Endometrial microvascular endothelial cells (primary cell): ENCODE data around the gene EXOC6B. TPM values are rescaled to one million over a fixed set of nuclear protein-coding genes. Genes with fewer than 3 reads are reported as not detected.

Source experiments
- in situ Hi-C: cut with HindIII; loops from 2 replicates; pipeline ENCODE4 v1.10.0; 2017; ENCODE audit warnings: low sequenced_read_pairs, low pct_unique_long_range_greater_than_20kb; ENCODE audit errors: inconsistent ontology term
- total RNA-seq: library from RNA; depleted of rRNA; stranded (reverse); fragments of >200 nt; gene quantifications from one replicate; pipeline ENCODE4 v1.2.3, GENCODE V29; 2015; ENCODE audit errors: inconsistent ontology term

The EXOC6B gene
- total RNA-seq, 1 donor from 2014 or later = 32.3 TPM

DNA sequence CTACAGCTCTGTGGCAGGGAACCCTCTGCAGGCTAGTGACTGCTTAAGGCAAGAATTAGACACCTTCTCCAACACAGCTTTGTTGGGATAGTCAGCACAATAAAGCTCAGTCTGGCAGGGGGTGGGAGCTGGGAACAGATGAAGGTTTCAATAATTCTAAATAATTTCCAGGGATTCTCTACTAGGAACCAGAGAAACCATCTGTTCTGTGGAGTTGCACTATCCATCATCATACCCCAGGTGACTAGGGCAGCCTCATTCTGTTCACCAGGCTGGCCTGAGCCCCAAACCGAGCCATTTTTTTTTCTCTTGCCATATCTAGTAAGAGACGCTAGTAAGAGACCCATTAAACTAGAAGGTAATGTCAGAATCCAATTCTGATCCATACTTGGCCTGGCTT, 642.4 kb downstream of the EXOC6B start:
- in situ Hi-C loops = no loop called here

DNA sequence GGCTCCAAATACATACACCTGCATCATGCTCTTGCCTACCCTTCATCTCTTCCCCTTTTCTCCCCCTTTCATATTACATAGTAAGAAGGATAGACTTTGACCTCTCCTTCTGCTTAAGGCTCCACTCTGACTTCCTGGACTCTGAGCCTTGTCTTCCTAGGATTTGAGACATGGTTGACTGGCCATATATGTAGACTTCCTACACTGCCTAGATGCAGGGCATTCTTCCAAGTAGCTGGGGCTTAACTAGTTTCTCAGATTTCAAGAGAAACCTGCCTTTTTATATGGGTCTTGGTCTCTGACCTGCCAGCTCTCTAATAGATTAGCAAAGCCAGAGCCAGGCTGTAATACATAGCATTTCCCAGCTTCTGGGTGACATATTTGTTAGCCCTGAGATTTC, 642.8 kb downstream of the EXOC6B start:
- in situ Hi-C loops = no loop called here

DNA sequence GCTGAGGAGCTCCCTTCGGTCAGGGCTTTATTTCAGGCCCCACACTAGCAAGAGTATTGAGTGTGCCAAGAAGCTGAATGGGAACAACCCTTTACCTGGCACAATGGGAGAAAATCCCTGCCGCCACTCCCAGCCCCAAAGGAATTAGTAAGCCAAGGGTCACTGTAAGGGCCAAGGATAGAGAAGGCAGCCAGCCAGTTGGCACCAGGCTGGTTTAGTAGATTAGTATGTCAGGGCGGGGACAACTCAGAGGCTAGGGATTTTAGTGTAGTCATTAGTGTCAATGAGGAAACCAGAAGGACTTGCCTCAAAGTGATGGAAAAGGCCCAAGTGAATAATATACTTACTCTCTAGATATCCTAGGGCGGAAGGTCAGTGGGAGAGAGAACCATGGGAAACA, 643.3 kb downstream of the EXOC6B start:
- in situ Hi-C loops = no loop called here

DNA sequence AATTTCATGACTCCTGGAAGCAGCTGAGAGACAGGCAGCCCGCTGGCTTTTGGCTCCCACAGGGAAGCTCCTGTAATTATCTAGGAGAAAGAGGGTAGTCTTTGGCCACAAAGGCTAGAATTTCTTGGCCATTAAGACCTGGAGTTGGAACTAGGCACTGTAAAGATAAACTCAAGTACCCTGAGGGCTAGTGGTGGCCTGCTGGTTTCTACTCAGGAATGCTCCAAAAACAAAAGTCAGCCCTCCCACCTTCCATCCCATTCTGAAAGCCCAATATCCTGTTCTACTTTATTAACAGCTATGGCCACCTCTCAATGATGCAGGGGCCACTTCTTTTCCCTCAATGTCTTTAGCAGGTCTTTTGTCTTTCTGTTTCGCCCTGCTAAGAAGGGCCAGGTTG, 644.2 kb downstream of the EXOC6B start:
- in situ Hi-C loops = no loop called here

DNA sequence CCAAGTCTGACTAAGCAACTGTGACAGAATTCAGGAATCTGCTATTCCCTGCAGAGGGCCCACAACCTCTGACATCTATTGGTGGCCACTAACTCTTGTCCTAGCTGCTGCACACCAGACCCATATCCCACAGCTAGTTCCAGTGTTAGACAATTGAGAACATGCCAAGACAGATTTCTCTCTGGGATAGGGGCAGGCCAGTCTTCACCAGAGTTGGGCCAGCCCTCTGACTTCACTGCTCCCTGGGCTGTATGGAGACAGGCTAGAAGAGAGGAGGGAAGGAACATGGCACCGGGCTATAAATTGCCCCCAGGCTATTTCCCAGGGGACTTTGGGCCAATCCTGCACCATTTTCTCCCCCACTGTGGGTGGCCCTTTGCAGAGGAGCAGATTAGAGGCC, 645.5 kb downstream of the EXOC6B start:
- in situ Hi-C loops = no loop called here

DNA sequence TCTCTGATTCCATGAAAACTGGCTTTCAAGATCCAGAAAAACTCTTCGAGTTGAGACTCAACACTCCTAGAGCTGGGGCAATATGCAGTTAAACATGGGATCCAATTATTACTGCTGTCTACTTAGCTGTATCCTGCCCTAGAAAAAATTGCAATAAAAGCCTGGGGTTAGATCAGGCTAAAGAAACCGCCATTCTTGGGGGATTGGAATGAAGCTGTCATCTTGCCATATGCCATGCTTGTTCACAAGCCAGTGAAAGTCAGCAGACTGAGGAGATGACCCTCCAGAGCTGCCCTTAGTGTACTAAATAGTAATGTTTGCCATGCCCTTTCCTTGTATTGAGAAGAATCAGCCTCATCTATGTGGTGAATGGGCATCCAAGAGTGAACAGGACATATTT, 647.3 kb downstream of the EXOC6B start:
- in situ Hi-C loops = no loop called here

DNA sequence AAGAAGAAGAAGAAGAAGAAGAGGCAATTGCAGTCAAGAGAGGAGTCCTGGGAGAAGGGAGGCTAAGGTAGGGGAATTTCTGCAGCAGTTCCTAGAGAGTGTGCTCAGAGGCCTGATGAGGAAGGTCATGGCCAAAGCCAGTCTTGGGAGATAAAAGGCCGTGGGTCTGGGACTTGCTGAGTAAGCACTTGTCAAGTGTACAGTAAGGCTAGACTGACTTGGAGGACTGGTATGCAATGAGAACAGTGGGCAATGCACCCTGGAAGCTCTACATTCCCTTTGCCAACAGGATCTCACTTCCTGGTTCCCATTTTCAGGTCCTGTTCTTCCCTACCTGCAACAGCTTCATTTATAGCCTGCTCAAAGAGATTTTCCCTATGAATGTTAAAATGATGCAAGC, 649.6 kb downstream of the EXOC6B start:
- in situ Hi-C loops = no loop called here

DNA sequence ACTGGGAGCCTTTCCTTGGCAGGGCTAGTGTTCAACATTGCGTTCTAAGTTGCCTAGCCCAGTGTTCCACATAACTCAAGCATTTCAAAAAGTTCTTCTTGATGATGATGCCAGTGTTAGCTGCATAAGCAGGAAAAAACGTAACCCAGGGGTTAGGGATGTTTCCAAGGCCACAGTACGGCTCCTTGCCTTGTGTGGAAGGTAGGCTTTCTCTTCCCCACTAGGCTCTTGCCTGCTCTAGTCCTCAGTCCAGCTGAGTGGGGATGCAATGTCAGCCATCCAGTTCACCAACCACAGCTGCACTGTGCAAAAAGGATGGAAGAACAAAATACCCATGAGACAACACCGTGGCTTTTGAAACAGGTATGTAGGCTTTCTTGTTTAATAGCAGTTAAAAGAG, 650.2 kb downstream of the EXOC6B start:
- in situ Hi-C loops = no loop called here

DNA sequence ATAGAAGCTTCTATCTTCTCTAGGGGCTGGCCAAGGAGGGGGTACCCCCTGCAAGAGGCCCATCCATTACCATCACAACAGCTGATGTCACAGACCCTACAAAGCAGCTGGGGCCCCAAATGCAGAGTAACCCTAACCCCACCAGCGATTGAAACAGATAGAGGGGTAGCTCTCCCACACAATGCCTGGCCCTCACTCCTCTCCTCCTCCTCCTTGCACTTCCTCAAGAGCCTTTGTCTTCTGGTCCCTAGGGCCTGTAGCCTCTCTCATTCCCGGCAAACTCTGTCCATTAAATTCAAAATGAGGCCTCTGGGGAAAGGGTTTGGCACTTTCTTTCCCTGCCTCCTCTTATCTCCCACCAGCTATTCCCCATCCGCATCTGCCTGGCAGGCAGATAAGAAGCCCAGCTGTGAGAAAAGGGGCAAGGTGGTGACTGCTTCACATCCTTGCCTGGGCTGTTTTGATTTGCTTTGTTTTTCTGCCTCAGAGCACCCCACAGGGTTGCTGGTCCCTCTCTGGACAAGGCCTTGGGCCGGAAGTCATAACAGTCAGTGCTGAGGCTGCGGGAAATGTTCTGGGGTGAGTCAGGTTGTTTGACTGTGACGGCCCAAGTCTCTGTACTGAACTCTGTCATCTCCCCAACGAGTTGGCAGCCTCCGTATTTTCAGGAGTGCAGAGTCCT, 652.1 kb downstream of the EXOC6B start:
- in situ Hi-C loops = no loop called here

DNA sequence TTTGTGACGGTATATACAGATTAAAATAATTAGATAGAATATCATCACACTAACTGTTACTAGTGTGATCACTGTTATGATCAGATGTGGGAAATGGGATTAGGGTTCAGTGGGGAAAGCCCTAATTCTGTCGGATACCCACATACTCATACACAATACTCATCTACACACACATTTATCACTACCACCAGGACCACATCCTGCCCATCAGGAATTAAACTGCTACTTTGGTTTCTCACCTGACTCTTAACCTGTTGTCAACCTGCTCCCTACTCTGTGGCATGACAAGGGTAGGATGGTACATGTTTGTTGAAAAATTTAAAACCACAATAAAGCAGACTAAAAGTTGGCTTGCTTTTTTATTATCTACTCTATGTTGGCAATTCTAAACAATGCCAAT, 653.4 kb downstream of the EXOC6B start:
- in situ Hi-C loops = no loop called here

DNA sequence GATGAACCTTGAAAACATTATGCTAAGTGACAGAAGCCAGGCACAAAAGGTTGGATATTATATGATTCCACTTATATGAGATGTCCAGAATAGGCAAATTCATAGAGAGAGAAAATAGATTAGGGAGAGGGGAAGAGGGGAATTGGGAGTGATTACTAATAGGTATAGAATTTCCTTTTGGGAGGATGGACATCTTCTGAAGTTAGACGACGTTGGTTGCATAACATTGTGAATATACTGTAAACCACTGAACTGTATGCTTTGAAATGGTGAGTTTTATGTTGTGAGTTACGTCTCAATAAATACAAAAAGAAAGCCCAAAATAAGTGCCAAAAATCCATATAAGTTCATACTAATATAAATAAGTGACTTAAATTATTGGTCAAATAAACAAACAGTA, 659.6 kb downstream of the EXOC6B start:
- in situ Hi-C loops = no loop called here

DNA sequence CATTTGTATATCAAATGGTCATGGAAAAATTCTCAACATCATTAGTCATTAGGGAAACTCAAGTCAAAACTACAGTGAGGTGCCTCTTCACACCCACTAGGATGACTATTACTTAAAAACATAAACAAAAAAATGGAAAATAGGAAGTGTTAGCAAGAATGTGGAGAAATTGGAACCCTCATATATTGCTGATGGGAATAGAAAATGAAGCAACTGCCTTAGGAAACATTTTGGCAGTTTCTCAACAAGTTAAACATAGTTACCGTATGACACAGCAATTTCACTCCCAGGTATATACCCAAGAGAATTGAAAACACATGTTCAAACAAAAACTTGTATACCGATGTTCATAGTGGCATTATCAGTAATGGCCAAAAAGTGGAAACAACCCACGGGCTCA, 660.0 kb downstream of the EXOC6B start:
- in situ Hi-C loops = no loop called here

DNA sequence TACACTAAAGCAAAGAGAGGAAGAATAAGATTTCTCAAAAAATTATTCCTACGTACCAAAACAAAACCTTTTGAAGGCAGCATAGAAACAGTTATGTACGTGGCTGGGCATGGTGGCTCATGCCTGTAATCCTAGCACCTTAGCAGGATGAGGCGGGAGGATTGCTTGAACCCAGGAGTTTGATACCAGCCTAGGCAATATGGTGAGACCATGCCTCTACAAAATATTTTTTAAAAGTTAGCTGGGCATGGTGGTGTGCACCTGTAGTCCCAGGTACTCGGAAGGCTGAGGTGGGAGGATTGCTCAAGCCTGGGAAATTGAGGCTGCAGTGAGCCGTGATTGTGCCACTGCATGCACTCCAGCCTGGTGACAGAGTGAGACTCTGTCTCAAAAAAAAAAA, 663.3 kb downstream of the EXOC6B start:
- in situ Hi-C loops = no loop called here

DNA sequence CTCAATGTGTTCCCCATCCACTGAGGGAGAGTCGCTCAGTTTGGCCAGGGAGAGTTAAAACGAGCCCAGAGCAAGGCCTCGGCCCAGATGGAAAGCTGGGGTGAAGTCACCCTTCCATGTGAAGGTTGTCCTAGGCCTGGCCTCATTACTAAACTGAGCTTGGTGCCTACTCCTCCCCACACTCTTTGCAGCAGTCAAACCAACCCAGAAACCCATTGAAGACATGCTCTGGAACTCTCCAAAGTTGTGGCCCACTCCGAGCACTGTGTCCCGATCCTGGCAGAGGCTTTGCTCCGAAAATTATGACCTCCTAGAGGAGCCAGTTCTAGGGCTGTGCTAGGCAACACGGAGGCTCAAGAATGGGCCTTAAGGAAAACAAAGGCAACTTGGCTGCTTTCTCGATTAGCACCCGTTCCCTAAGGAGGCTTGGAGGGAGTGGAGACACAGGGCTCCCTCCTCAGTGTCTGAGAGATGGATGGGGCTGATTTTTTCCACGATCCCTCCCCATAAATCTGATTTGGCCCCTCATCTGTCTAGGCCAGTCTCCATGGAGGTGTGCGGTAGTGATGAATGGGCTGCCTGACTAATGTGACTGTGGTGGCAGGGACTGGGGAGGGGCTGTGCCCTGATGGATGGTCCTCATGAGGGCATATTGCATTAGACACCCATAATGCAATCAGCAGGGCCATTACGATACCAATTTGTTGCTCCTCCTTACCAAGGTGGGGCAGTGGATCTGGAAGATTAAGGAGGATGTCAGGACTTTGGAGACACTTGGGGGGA, 666.4 kb downstream of the EXOC6B start:
- in situ Hi-C loops = no loop called here

DNA sequence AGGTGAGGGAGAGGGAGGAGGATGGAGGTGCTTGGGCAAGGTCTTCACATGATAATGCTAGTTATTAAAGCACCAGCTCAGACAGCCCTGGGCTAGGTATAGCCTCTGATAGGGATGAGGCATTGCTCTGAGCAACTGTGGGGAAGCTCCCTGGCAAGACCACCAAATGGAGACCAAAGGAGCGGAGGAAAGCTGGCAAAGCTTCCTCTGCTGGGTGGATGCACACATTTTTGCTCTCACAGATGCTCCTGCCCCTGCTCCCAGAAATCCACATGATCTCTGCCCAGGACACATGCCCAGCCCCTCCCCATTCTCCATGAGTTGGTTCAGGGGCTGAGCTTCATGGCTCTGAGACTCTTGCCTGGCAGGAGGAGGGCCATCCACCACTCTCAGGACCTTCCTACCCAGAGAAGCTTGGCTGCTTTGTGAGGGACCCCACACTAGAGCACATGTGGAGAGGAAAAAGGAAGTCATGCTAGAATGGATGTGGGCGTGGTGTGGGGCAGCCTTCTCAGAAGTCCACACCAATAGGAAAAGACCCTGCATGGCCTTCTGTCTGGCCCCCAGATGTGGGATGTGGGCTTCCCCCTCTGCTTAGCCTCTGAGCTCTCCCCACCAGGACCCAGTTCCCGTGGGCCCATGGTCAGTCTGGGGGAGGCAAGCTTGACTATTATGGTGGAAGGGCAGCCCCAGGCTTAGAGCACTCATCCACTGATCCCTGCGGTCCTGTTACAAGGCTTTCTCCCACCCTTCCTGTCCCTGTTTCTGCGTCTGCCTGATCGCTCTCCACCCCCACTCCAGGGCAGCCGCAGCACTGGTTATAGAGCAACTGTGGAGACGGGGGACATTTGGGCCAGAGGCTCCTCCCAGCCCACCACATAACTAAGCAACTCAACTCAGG, 667.7 kb downstream of the EXOC6B start:
- in situ Hi-C loops = no loop called here

DNA sequence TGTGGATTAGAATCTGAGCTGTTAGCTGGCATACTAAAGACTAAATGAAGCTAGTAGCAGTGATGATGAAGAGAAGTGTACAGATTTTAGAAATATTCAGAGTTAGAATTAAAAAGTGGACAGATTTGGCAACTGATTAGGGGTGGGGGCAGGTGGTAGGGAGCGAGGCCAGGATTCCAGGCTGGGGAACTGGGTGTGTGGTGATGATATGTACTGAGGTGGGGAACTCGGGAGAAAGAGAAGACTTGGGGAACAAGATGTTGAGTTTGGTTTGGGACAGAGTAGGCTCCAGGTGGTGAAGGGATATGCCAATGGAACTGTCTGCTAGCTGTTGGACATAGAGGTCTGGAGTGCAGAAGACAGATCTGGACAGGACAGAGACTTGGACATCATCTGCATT, 669.0 kb downstream of the EXOC6B start:
- in situ Hi-C loops = no loop called here

DNA sequence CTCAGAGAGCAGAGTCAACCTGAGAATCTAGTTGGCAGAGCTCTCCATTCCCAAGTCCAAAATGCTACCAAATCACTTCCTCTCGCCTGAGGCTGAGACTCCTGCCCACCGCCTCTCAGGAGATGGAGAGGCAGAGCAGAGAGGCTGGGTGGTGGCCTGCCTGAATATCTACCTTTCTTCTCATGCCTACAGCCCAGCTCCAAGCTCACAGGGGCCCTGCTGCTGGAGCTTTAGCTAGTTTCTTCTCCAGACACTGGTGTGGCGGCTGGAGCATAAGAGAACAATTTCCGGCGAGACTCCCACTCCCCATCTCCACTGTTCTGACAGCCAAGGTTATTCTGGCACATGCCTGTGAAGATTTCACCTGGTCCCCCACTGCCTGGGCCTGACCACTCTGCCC, 670.1 kb downstream of the EXOC6B start:
- in situ Hi-C loops = no loop called here

DNA sequence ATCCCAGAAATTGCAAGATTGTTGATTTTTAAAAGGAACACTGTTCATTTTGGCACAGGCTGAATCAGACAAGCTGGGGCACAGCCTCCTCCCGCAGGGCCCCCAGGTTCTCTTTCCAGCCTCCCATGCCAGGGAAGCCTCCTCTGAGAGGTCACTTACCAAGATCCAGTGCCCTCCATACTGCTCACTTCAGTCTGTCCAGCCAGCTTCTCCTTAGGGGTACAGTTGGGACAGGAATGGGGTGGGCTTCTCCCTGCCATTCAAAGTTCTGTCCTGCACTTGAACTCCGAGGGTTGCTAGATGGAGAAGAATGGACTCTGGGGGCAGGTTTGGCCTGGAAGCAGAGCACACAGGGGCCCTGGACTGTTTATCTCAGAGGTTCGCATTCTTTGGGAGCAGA, 670.7 kb downstream of the EXOC6B start:
- in situ Hi-C loops = no loop called here

DNA sequence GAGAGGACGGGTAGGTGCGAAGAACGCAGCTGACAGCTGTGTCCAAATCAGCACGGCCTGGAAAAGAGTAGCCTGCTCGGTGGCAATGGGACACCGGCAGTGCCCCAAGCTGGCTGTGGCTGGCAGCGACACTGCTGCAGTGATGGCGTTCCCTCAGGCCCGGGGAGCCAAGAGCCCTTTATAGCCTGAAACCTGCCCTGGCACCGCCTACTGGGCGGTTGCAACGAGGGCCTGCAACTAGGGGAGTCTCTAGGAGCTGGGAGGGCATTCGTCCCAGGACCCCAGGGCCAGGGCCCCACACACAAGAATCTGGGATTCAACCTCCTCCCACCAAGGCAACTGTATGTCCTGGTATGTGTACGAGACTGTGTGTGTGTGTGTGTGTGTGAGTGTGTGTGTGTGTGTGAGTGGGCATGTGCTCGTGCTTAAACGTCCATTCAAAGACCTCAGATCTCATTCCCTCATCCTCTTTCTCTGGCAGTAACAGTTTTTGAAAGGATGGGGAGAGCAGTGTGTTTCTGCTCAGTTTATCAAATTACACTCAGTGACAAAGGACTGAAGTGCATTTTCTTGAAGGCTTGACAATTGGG, 671.4 kb downstream of the EXOC6B start:
- in situ Hi-C loops = no loop called here
